Hindlimb muscle (tissue), 1 donor: Measurements from ENCODE around the gene CELA3A. TPM values are rescaled to one million over a fixed set of nuclear protein-coding genes. Genes with fewer than 3 reads are reported as not detected.

Experiments used
- DNase-seq: peaks from one replicate; pipeline ENCODE4 v3.0.0-alpha.2; 2013
- polyA plus RNA-seq: library from polyadenylated mRNA; unstranded; fragments of 120-200 nt; gene quantifications from one replicate; pipeline ENCODE4 v1.2.1, GENCODE V29; 2013; ENCODE audit not compliant: insufficient read length

The CELA3A gene
- polyA plus RNA-seq, 1 donor = not detected

GRCh38 chr1:22052115-22053016, 50.9 kb downstream of the CELA3A start, which contains the start of gene CDC42:
TSS of gene CDC42 (plus strand) at chr1:22052709. CDS start at chr1:22078479, 25,770 bp downstream.
- DNase-seq = peak; percentile 95

- peak; percentile 54 for DNase-seq
These were observed 51.8 kb downstream of the CELA3A start for GRCh38 chr1:22053017-22053860.

- no peak for DNase-seq
These were observed 52.7 kb downstream of the CELA3A start for GRCh38 chr1:22053861-22054770.

- DNase-seq = no peak
These were observed 54.0 kb downstream of the CELA3A start for GRCh38 chr1:22055463-22055862.

- no peak for DNase-seq
These were observed 54.6 kb downstream of the CELA3A start for GRCh38 chr1:22056043-22056442.

- DNase-seq = no peak
These were observed 55.5 kb downstream of the CELA3A start for GRCh38 chr1:22056936-22057335.

- no peak for DNase-seq
These were observed 56.4 kb downstream of the CELA3A start for GRCh38 chr1:22057861-22058260.

Other genes starting within 250 kb of the CELA3A start
- gene USP48, start 218.5 kb upstream of the CELA3A start, polyA plus RNA-seq = 45.0 TPM
- gene LDLRAD2, start 189.4 kb upstream of the CELA3A start, polyA plus RNA-seq = 4.8 TPM
- 350 TPM for gene HSPG2, start 64.3 kb upstream of the CELA3A start, polyA plus RNA-seq
- gene CELA3B, start 24.6 kb upstream of the CELA3A start, polyA plus RNA-seq = not detected
- 188 TPM for gene CDC42, start 51.1 kb downstream of the CELA3A start, polyA plus RNA-seq
- 10.3 TPM for gene WNT4, start 141.4 kb downstream of the CELA3A start, polyA plus RNA-seq